ENCODE measurements around the gene GPHA2. TPM values are rescaled to one million over a fixed set of nuclear protein-coding genes. Genes with fewer than 3 reads are reported as not detected.

GPHA2 gene
- total and polyA plus RNA-seq, 2 of the 13 experiments (the other 11 are each of a cell fraction or from before 2014, with no cell fraction given), result 13.0 to 19.1 TPM

DNA sequence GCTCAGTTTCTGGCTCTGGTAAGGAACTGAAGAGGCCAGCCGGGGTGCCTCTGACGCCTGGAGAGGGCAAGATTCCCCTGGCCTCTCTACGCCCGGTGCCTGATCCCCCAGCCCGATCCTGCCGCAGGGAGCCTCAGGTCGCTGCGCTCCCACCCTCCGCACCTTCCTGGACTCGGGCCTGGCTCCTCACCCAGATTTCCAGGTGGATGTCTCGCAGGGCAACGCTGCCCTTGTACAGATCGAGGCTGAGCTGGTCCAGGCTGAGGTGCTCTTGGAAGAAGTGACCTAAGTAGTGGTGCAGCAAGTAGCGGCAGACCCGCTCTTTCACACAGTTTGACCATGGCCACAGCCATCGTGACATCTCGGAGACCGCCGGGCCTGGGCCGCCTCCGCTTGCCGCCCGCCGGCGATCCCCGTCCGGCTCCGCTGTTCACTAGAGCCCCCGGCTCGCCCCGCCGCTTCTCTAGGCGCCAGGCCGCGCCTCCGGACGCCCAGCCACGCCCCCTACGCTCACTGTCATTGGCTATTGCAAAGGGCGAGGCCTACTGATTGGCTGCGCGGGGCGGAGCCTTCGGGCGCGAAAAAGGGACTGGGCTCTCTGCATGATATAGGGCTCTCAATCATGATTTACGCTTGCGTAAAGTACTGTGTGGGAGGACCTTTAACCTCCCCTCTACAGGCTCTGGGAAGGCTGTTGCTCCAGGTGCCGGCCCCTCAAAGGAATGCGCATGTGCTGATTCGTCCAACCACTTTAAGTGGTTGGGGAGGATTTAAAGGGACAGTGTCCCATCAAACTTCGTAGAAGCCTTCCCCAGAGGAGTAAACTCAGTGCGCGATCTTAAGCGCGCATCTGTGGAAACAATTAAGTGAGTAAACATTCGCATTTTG, 18.7 kb downstream of the GPHA2 start, which contains the start of gene ATG2A (continued):
- TF ChIP-seq JUND (CRISPR knock-in tag; IDR thresholded peaks at IDR 0.05), result no peak
- peak; percentile 64; the same call in 1 of the 2 replicates for TF ChIP-seq DNMT3B (CRISPR knock-in tag; conservative IDR thresholded peaks at IDR 0.05)
- no peak for TF ChIP-seq ZNF720 (CRISPR knock-in tag; IDR thresholded peaks at IDR 0.05)
- TF ChIP-seq TSC22D2 (CRISPR knock-in tag; IDR thresholded peaks at IDR 0.05; ENCODE audit: borderline replicate concordance), result peak; percentile 52; the same call in 1 of the 2 replicates
- TF ChIP-seq DMAP1 (CRISPR knock-in tag; IDR thresholded peaks at IDR 0.05), result no peak
- TF ChIP-seq, protein P1, sequence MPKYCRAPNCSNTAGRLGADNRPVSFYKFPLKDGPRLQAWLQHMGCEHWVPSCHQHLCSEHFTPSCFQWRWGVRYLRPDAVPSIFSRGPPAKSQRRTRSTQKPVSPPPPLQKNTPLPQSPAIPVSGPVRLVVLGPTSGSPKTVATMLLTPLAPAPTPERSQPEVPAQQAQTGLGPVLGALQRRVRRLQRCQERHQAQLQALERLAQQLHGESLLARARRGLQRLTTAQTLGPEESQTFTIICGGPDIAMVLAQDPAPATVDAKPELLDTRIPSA (CRISPR knock-in tag; IDR thresholded peaks at IDR 0.05; ENCODE audit: borderline replicate concordance), result no peak; the same call in 1 of the 2 replicates
- no peak for TF ChIP-seq ZNF781 (CRISPR knock-in tag; IDR thresholded peaks at IDR 0.05; ENCODE audit: borderline replicate concordance, not compliant biosample characterization)
- no peak for TF ChIP-seq GLI4 (CRISPR knock-in tag; IDR thresholded peaks at IDR 0.05; ENCODE audit: borderline replicate concordance)
- TF ChIP-seq ZNF687 (CRISPR knock-in tag; IDR thresholded peaks at IDR 0.05), result peak; percentile 69
- 0 out of 2 replicates have a peak, but pooled peaks have one; percentile 8 for TF ChIP-seq ATF1 (CRISPR knock-in tag; IDR thresholded peaks at IDR 0.05)
- TF ChIP-seq, protein P2, sequence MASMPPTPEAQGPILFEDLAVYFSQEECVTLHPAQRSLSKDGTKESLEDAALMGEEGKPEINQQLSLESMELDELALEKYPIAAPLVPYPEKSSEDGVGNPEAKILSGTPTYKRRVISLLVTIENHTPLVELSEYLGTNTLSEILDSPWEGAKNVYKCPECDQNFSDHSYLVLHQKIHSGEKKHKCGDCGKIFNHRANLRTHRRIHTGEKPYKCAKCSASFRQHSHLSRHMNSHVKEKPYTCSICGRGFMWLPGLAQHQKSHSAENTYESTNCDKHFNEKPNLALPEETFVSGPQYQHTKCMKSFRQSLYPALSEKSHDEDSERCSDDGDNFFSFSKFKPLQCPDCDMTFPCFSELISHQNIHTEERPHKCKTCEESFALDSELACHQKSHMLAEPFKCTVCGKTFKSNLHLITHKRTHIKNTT (CRISPR knock-in tag; IDR thresholded peaks at IDR 0.05), result no peak
- peak; percentile 100 for TF ChIP-seq ZFX (CRISPR knock-in tag; IDR thresholded peaks at IDR 0.05; ENCODE audit: low read depth)
- no peak for TF ChIP-seq SMC3 (IDR thresholded peaks at IDR 0.05; ENCODE audit: low read length)
- TF ChIP-seq HNF4G (IDR thresholded peaks at IDR 0.05; ENCODE audit: borderline replicate concordance, low read depth, low read length), result 0 out of 2 replicates have a peak, but pooled peaks have one; percentile 8
- TF ChIP-seq HNF4G (CRISPR knock-in tag; IDR thresholded peaks at IDR 0.05; ENCODE audit: borderline replicate concordance, low read depth), result no peak
- TF ChIP-seq ZNF44 (CRISPR knock-in tag; IDR thresholded peaks at IDR 0.05), result peak; percentile 51; the same call in 1 of the 2 replicates
- 0 out of 2 replicates have a peak, but pooled peaks have one; percentile 60 for TF ChIP-seq ZBTB20 (CRISPR knock-in tag; IDR thresholded peaks at IDR 0.05; ENCODE audit: borderline replicate concordance, low read depth)
- TF ChIP-seq, protein P3, sequence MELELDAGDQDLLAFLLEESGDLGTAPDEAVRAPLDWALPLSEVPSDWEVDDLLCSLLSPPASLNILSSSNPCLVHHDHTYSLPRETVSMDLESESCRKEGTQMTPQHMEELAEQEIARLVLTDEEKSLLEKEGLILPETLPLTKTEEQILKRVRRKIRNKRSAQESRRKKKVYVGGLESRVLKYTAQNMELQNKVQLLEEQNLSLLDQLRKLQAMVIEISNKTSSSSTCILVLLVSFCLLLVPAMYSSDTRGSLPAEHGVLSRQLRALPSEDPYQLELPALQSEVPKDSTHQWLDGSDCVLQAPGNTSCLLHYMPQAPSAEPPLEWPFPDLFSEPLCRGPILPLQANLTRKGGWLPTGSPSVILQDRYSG (CRISPR knock-in tag; IDR thresholded peaks at IDR 0.05), result no peak
- TF ChIP-seq ZNF484 (CRISPR knock-in tag; IDR thresholded peaks at IDR 0.05; ENCODE audit: borderline replicate concordance, low read depth), result no peak
- TF ChIP-seq SRSF9 (IDR thresholded peaks at IDR 0.05; ENCODE audit: borderline replicate concordance, insufficient read depth, low read depth, low read length, poor library complexity, severe bottlenecking), result no peak
- no peak for TF ChIP-seq LCORL (IDR thresholded peaks at IDR 0.05)
- peak; percentile 77 for TF ChIP-seq LCORL (CRISPR knock-in tag; IDR thresholded peaks at IDR 0.05)
- TF ChIP-seq GPN1 (CRISPR knock-in tag; IDR thresholded peaks at IDR 0.05; ENCODE audit: borderline replicate concordance), result no peak

All from HepG2 (cell line).